Cortex of kidney (tissue), 1 donor: ENCODE measurements around the gene TCF7L2.
"Not testable (repeated sequence)": the region's sequence is repeated elsewhere in the genome, so short reads cannot be mapped to it uniquely, and the experiment has no call there.

Experiments used
- DNase-seq: peaks from one replicate; lab custom pipeline; 2025; lab: John Stamatoyannopoulos, UW

The TCF7L2 gene

GRCh38 chr10:113047605-113047962 lies 97.5 kb downstream of the TCF7L2 start:
- DNase-seq: no peak

- no peak for DNase-seq
These were observed 98.1 kb downstream of the TCF7L2 start for GRCh38 chr10:113047963-113048781.

- DNase-seq: no peak
These were observed 99.8 kb downstream of the TCF7L2 start for GRCh38 chr10:113049881-113050280.

- no peak for DNase-seq
These were observed 102.2 kb downstream of the TCF7L2 start for GRCh38 chr10:113052076-113052830.

GRCh38 chr10:113053091-113053490 lies 103.0 kb downstream of the TCF7L2 start:
- no peak for DNase-seq

- DNase-seq: no peak
These were observed 103.8 kb downstream of the TCF7L2 start for GRCh38 chr10:113053881-113054280.

GRCh38 chr10:113055458-113055857 lies 105.4 kb downstream of the TCF7L2 start:
- DNase-seq: no peak

- no peak for DNase-seq
These were observed 106.0 kb downstream of the TCF7L2 start for GRCh38 chr10:113056030-113056429.

GRCh38 chr10:113056441-113057021 lies 106.5 kb downstream of the TCF7L2 start:
- DNase-seq: no peak

GRCh38 chr10:113057948-113058522 lies 108.0 kb downstream of the TCF7L2 start:
- DNase-seq: no peak

GRCh38 chr10:113058523-113059370 lies 108.7 kb downstream of the TCF7L2 start:
- DNase-seq: no peak

GRCh38 chr10:113059371-113059780 lies 109.3 kb downstream of the TCF7L2 start:
- no peak for DNase-seq

GRCh38 chr10:113060201-113061053 lies 110.4 kb downstream of the TCF7L2 start:
- DNase-seq: no peak

- no peak for DNase-seq
These were observed 111.0 kb downstream of the TCF7L2 start for GRCh38 chr10:113061054-113061430.

- DNase-seq: no peak
These were observed 111.5 kb downstream of the TCF7L2 start for GRCh38 chr10:113061557-113061956.

GRCh38 chr10:113063043-113063967 lies 113.3 kb downstream of the TCF7L2 start:
- DNase-seq: no peak

- no peak for DNase-seq
These were observed 114.0 kb downstream of the TCF7L2 start for GRCh38 chr10:113064039-113064438.

- not testable (repeated sequence) for DNase-seq
These were observed 116.1 kb downstream of the TCF7L2 start for GRCh38 chr10:113066120-113066519.

GRCh38 chr10:113066561-113067312 lies 116.7 kb downstream of the TCF7L2 start:
- no peak for DNase-seq
